ENCODE data around the gene SRD5A1.

SRD5A1 gene

GRCh38 chr5:6714226-6715041, 81.2 kb downstream of the SRD5A1 start:
- no peaks in the 10 kb centered on the region for H3K27me3 ChIP-seq (replicated peaks; ENCODE audit: insufficient read depth, low read length)
- peaks cover 39% of the 10 kb centered on the region for H3K4me1 ChIP-seq (ENCODE audit: low read length)
- no peaks in the 10 kb centered on the region for H3K9me3 ChIP-seq (replicated peaks; ENCODE audit: insufficient read depth, low read length)
- H4K20me1 ChIP-seq (ENCODE audit: insufficient read depth, low read length): peaks cover 18% of the 10 kb centered on the region
- TF ChIP-seq EZH2phosphoT487 (IDR thresholded peaks at IDR 0.05; ENCODE audit: low read length) (no peak), EZH2 (optimal IDR thresholded peaks at IDR 0.05; ENCODE audit: low read depth, low read length) (no peak)
- TF ChIP-seq, protein P1, sequence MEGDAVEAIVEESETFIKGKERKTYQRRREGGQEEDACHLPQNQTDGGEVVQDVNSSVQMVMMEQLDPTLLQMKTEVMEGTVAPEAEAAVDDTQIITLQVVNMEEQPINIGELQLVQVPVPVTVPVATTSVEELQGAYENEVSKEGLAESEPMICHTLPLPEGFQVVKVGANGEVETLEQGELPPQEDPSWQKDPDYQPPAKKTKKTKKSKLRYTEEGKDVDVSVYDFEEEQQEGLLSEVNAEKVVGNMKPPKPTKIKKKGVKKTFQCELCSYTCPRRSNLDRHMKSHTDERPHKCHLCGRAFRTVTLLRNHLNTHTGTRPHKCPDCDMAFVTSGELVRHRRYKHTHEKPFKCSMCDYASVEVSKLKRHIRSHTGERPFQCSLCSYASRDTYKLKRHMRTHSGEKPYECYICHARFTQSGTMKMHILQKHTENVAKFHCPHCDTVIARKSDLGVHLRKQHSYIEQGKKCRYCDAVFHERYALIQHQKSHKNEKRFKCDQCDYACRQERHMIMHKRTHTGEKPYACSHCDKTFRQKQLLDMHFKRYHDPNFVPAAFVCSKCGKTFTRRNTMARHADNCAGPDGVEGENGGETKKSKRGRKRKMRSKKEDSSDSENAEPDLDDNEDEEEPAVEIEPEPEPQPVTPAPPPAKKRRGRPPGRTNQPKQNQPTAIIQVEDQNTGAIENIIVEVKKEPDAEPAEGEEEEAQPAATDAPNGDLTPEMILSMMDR (IDR thresholded peaks at IDR 0.05; ENCODE audit: low read length): no peak
- H3K9ac ChIP-seq (ENCODE audit: low read length): peak overlapping the region; percentile 60
- peak; percentile 35 for DNase-seq
- peaks cover 51% of the 10 kb centered on the region for H3K79me2 ChIP-seq (ENCODE audit: low read length)
- no peak overlapping the region; the same call in 1 of the 2 replicates for H3K27ac ChIP-seq (ENCODE audit: low read length)
- H3K9me2 ChIP-seq (replicated peaks; ENCODE audit: insufficient read depth, low read length): no peaks in the 10 kb centered on the region
- peak overlapping the region; percentile 91 for H3K4me2 ChIP-seq (ENCODE audit: low read depth, low read length)
- H3K4me3 ChIP-seq (ENCODE audit: low read length): peak overlapping the region; percentile 68
- no peak overlapping the region for H2AFZ ChIP-seq (ENCODE audit: low read length)
- peaks cover 27% of the 10 kb centered on the region for H3F3A ChIP-seq (ENCODE audit: insufficient read depth, low read length)
- peaks cover 5% of the 10 kb centered on the region; the same call in 1 of the 2 replicates for H3K36me3 ChIP-seq (replicated peaks; ENCODE audit: insufficient read depth, low read length)

DNA sequence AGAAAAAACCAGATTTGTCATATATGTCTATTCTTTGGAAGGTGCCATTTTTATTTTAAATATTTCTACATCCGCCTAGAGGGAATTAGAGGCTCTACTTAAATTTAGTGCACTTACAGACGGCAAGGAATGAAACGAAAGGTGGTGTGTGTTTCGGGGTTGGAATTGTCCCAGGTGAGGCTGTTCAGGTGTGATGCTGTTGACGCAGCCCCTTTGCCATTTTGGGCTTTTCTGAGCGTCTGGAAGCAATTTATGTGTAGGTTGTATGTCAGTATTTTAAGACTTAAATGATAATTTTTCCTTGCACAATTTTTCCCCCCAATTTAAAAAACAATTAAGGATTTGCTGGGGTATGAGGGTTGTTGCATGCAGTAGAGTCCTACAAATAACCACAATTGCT, 82.0 kb downstream of the SRD5A1 start:
- peaks cover 18% of the 10 kb centered on the region for H4K20me1 ChIP-seq (ENCODE audit: insufficient read depth, low read length)
- no peaks in the 10 kb centered on the region for H3K9me2 ChIP-seq (replicated peaks; ENCODE audit: insufficient read depth, low read length)
- peak overlapping the region; percentile 68 for H3K4me3 ChIP-seq (ENCODE audit: low read length)
- peak overlapping the region; percentile 1; the same call in 1 of the 2 replicates for H3K27ac ChIP-seq (ENCODE audit: low read length)
- TF ChIP-seq EZH2 (optimal IDR thresholded peaks at IDR 0.05; ENCODE audit: low read depth, low read length) (no peak), EZH2phosphoT487 (IDR thresholded peaks at IDR 0.05; ENCODE audit: low read length) (no peak)
- DNase-seq: no peak
- H3F3A ChIP-seq (ENCODE audit: insufficient read depth, low read length): peaks cover 25% of the 10 kb centered on the region
- peak overlapping the region; percentile 60 for H3K9ac ChIP-seq (ENCODE audit: low read length)
- H3K9me3 ChIP-seq (replicated peaks; ENCODE audit: insufficient read depth, low read length): no peaks in the 10 kb centered on the region
- H3K4me1 ChIP-seq (ENCODE audit: low read length): peaks cover 42% of the 10 kb centered on the region
- no peak overlapping the region for H2AFZ ChIP-seq (ENCODE audit: low read length)
- peak overlapping the region; percentile 91 for H3K4me2 ChIP-seq (ENCODE audit: low read depth, low read length)
- no peaks in the 10 kb centered on the region for H3K27me3 ChIP-seq (replicated peaks; ENCODE audit: insufficient read depth, low read length)
- H3K36me3 ChIP-seq (replicated peaks; ENCODE audit: insufficient read depth, low read length): peaks cover 5% of the 10 kb centered on the region; the same call in 1 of the 2 replicates
- H3K79me2 ChIP-seq (ENCODE audit: low read length): peaks cover 60% of the 10 kb centered on the region

- peak overlapping the region; percentile 60; the same call in 1 of the 2 replicates for H3K9ac ChIP-seq (ENCODE audit: low read length)
- no peak overlapping the region for H2AFZ ChIP-seq (ENCODE audit: low read length)
- TF ChIP-seq, protein P1 (IDR thresholded peaks at IDR 0.05; ENCODE audit: low read length): no peak
- peaks cover 5% of the 10 kb centered on the region; the same call in 1 of the 2 replicates for H3K36me3 ChIP-seq (replicated peaks; ENCODE audit: insufficient read depth, low read length)
- H3K27ac ChIP-seq (ENCODE audit: low read length): peak overlapping the region; percentile 1; the same call in 1 of the 2 replicates
- peaks cover 18% of the 10 kb centered on the region for H4K20me1 ChIP-seq (ENCODE audit: insufficient read depth, low read length)
- H3K79me2 ChIP-seq (ENCODE audit: low read length): peaks cover 66% of the 10 kb centered on the region
- H3K9me3 ChIP-seq (replicated peaks; ENCODE audit: insufficient read depth, low read length): no peaks in the 10 kb centered on the region
- H3K27me3 ChIP-seq (replicated peaks; ENCODE audit: insufficient read depth, low read length): no peaks in the 10 kb centered on the region
- peaks cover 46% of the 10 kb centered on the region for H3K4me1 ChIP-seq (ENCODE audit: low read length)
- peaks cover 28% of the 10 kb centered on the region for H3F3A ChIP-seq (ENCODE audit: insufficient read depth, low read length)
- DNase-seq: peak; percentile 58
- H3K4me2 ChIP-seq (ENCODE audit: low read depth, low read length): peak overlapping the region; percentile 91
- peak overlapping the region; percentile 68 for H3K4me3 ChIP-seq (ENCODE audit: low read length)
- H3K9me2 ChIP-seq (replicated peaks; ENCODE audit: insufficient read depth, low read length): no peaks in the 10 kb centered on the region
These were observed 82.8 kb downstream of the SRD5A1 start for GRCh38 chr5:6715758-6716628.

Data from MM.1S (cell line).